ENCODE measurements around the gene RAB3IL1.

DNA sequence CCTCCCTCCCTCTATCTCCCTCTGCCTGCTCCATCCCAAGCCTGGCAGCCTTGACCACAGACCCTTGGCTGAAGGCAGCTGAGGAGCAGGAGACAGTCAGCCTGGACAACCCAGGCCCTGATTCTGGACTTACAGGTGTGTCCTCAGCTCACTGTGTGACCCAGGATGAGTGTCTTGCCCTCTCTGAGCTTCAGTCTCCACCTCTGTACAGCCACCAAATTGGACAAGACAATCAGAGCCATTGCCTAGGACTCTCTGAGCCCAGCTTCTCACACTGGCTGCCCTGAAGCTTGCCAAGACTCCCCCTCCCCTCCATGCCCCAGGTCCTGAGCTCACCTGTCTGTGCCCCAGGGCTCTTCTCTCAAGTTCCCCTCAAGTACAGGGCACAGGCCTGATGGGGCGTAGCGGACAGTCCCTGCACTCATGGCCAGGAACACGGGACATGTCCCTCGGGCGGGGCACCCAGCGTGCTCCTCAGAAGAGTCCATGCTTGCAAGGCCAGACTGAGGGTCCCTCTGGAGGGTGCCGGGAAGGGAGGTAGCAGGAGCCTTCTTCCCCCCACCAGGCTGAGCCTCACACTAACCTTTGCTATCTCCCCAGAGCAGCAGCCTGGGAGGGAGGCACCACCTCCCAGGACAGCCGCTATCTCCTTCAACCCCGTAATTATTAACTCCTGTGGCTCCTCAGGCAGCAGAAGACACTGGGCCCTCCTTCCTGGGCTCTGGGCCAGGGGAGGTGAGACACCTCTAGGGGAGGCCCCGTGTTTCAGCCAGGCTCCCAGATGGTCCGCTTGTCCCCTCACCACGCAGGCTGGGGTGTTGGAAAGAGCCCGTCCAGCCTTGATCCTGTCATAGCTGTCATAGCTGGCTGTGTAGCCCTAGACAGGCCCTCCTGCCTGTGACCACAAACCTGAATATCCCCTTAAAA is 2.6 kb upstream of the RAB3IL1 start:
- TF ChIP-seq, protein P1, sequence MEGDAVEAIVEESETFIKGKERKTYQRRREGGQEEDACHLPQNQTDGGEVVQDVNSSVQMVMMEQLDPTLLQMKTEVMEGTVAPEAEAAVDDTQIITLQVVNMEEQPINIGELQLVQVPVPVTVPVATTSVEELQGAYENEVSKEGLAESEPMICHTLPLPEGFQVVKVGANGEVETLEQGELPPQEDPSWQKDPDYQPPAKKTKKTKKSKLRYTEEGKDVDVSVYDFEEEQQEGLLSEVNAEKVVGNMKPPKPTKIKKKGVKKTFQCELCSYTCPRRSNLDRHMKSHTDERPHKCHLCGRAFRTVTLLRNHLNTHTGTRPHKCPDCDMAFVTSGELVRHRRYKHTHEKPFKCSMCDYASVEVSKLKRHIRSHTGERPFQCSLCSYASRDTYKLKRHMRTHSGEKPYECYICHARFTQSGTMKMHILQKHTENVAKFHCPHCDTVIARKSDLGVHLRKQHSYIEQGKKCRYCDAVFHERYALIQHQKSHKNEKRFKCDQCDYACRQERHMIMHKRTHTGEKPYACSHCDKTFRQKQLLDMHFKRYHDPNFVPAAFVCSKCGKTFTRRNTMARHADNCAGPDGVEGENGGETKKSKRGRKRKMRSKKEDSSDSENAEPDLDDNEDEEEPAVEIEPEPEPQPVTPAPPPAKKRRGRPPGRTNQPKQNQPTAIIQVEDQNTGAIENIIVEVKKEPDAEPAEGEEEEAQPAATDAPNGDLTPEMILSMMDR (IDR thresholded peaks at IDR 0.05; ENCODE audit: insufficient read depth, low read length, poor library complexity, severe bottlenecking) = no peak
- TF ChIP-seq EZH2phosphoT487 (conservative IDR thresholded peaks at IDR 0.05; ENCODE audit: low read length) = no peak

Data from SU-DHL-6 (cell line).